Motor neuron (in vitro differentiated cells): ENCODE measurements around the gene SPATS2L. TPM values are rescaled to one million over a fixed set of nuclear protein-coding genes. Genes with fewer than 3 reads are reported as not detected.
A peak's percentile ranks its signal among the peaks of the same experiment; 100 is the strongest.

Experiments used
- ATAC-seq, 8 experiments: fragments of 200-7000 bp; cut with Tn5 transposase; replicated peaks in 6 of 8; 2 replicates each; pipeline ENCODE4 v1.8.0; 2021; ENCODE audit warnings: mild to moderate bottlenecking in 8 of 8, moderate library complexity in 8 of 8
- H3K27ac ChIP-seq, 2 donors: fragments of 250-450 bp; sonication (Bioruptor Pico); 2 replicates each; pipeline ENCODE4 v1.9.0; 2021; ENCODE audit warnings: antibody characterized with exemption in 2 of 2, mild to moderate bottlenecking in 2 of 2, moderate library complexity in 1 of 2
- H3K4me1 ChIP-seq, 2 donors: fragments of 250-450 bp; sonication (Bioruptor Pico); replicated peaks in 1 of 2; 2 replicates each; pipeline ENCODE4 v1.6.1; 2021; ENCODE audit warnings: antibody characterized with exemption in 2 of 2, mild to moderate bottlenecking in 2 of 2, moderate library complexity in 1 of 2
- H3K4me3 ChIP-seq, 5 donors: fragments of 250-450 bp; sonication (Bioruptor Pico); 2 replicates each; pipeline ENCODE4 v1.9.0; 2021; ENCODE audit warnings: antibody characterized with exemption in 5 of 5, mild to moderate bottlenecking in 5 of 5, moderate library complexity in 4 of 5
- WGBS, 10 experiments: fragments of 450-650 bp; shearing (Covaris generic); methylation state at CpG; one replicate each; pipeline ENCODE4 v1.0.0; 2022; 5-methylcytosine and 5-hydroxymethylcytosine counted together
- in situ Hi-C, 9 experiments: fragments of 400-800 bp; cut with MboI; loops; one replicate each; pipeline ENCODE4 v1.15.0; 2021; ENCODE audit warnings: low sequenced_read_pairs in 9 of 9, low pct_unique_long_range_greater_than_20kb in 2 of 9; ENCODE audit not compliant: unreplicated experiment in 9 of 9
- total RNA-seq, 8 experiments: library from RNA; unstranded; fragments of 300-600 nt; gene quantifications; 2 replicates each; pipeline versions ENCODE4 v1.2.3 to v1.2.4, GENCODE V29; 2022

The SPATS2L gene
- total RNA-seq, 8 experiments from 2014 or later = 8.4 to 143 (median 21.9) TPM

- ATAC-seq = no peak
- no peak overlapping the region for H3K4me3 ChIP-seq
- H3K4me1 ChIP-seq = peaks cover 0 to 6% of the 10 kb centered on the region in 2 donors
- in situ Hi-C loops = no loop called here
- 20 to 100% (median 60%) methylated on average over 1 to 3 of the region's 3 CpGs; no CpG with 5 or more reads in 1 of the 10 experiments for WGBS, 10 experiments
- no peak overlapping the region for H3K27ac ChIP-seq
Measured at GRCh38 chr2:200523158-200523557, 216.7 kb downstream of the SPATS2L start.

- no peak overlapping the region for H3K27ac ChIP-seq
- in situ Hi-C loops = no loop called here
- no peak overlapping the region for H3K4me3 ChIP-seq
- peaks cover 0 to 6% of the 10 kb centered on the region in 2 donors for H3K4me1 ChIP-seq
- 36 to 100% (median 75%) methylated on average over 1 to 2 of the region's 2 CpGs; no CpG with 5 or more reads in 1 of the 10 experiments for WGBS, 10 experiments
- ATAC-seq = no peak
Measured at GRCh38 chr2:200523604-200524003, 217.1 kb downstream of the SPATS2L start.

- 19 to 100% (median 85%) methylated on average over 1 to 2 of the region's 2 CpGs for WGBS, 10 experiments
- in situ Hi-C loops = no loop called here
- no peak overlapping the region for H3K27ac ChIP-seq
- no peak overlapping the region for H3K4me3 ChIP-seq
- H3K4me1 ChIP-seq = peaks cover 0 to 6% of the 10 kb centered on the region in 2 donors
- no peak for ATAC-seq
Measured at GRCh38 chr2:200525066-200525465, 218.6 kb downstream of the SPATS2L start.

- H3K4me1 ChIP-seq = peaks cover 0 to 6% of the 10 kb centered on the region in 2 donors
- WGBS, 10 experiments = 0 to 61% (median 28%) methylated on average over 5 to 7 of the region's 7 CpGs
- H3K4me3 ChIP-seq = peak overlapping the region; percentile 55 to 94 (median 72)
- in situ Hi-C loops = no loop called here
- ATAC-seq = no peak
- H3K27ac ChIP-seq = no peak overlapping the region
Measured at GRCh38 chr2:200525551-200525881, 219.0 kb downstream of the SPATS2L start.

- 0 to 3% (median 2%) methylated on average over 1 to 32 of the region's 56 CpGs; no CpG with 5 or more reads in 3 of the 10 experiments for WGBS, 10 experiments
- peak within 1 kb of the TSS; percentile 55 to 94 (median 72) for H3K4me3 ChIP-seq
- ATAC-seq = peak; percentile 98 to 100 (median 100)
- no peak within 1 kb of the TSS for H3K27ac ChIP-seq
- peaks cover 0 to 6% of the 10 kb centered on the region in 2 donors for H3K4me1 ChIP-seq
- in situ Hi-C loops = no loop called here
Measured at GRCh38 chr2:200525882-200526651, 219.6 kb downstream of the SPATS2L start, which contains the start of gene SGO2. Gene SGO2 (plus strand): TSS chr2:200526207. CDS start chr2:200532976, 6,769 bp downstream.

- no peak overlapping the region for H3K27ac ChIP-seq
- WGBS, 10 experiments = 64 to 100% (median 81%) methylated on average over 1 to 3 of the region's 3 CpGs; no CpG with 5 or more reads in 2 of the 10 experiments
- no peak overlapping the region for H3K4me3 ChIP-seq
- ATAC-seq = no peak
- in situ Hi-C loops = no loop called here
- peaks cover 0 to 6% of the 10 kb centered on the region in 2 donors for H3K4me1 ChIP-seq
Measured at GRCh38 chr2:200528228-200528627, 221.7 kb downstream of the SPATS2L start.

Other genes starting within 250 kb of the SPATS2L start
- gene KCTD18, start 203.4 kb downstream of the SPATS2L start, total RNA-seq = 10 to 100 TPM in 4 of 8 experiments, 1 to 10 TPM in 4; 4.3 to 18.5 (median 9.8) TPM
- 10 to 100 TPM in 3 of 8 experiments, 1 to 10 TPM in 5; 1.1 to 20.5 (median 3.2) TPM for gene SGO2, start 219.5 kb downstream of the SPATS2L start, total RNA-seq